ENCODE measurements around the gene ADCY1. TPM values are rescaled to one million over a fixed set of nuclear protein-coding genes. Genes with fewer than 3 reads are reported as not detected.

Gene ADCY1
- polyA plus RNA-seq, 1 donor (not counting 4 experiments of a cell fraction or from before 2014, with no cell fraction given): 0.54 TPM

DNA sequence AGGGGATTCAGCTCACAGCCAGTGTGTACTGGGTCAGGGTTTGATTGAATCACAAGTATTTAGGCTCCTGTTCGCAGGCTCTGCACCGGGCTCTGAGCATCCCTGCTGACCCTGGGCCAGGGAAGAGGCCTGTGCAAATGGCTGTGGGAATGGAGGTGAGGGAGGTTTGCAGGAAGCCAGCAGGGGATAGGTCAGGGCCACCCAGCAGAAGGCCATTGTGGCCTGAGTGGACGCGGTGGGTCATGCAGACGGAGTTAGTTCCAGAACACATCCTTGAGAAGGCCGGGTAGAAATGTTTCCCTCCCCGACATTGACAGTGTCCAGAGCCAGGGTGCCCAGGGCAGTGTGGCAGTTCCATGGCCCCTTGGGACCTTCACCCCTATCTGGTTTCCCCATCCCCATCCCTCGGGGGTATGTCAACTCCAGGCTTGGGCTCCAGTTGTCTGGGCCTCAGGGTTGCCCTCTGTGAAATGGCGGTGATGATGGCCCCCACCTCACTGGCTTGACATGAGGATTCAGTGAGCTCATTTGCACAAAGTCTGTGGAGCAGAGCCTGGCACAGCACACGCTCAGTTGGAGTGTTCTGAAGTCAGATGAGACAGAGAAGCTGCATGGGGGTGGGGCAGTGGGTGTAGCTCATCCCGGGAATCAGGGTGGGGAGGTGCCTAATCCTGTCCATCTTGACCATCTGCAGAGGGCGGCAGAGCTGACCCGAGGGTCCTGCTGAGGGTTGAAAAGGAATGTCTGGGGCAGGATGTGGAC lies 107.6 kb downstream of the ADCY1 start:
- no peak for FAIRE-seq
- no peak overlapping the region for H3K27ac ChIP-seq (ENCODE audit: control insufficient read depth, insufficient read depth, low read length)
- no peaks in the 10 kb centered on the region for H3K4me1 ChIP-seq (ENCODE audit: control insufficient read depth, extremely low read depth, insufficient read depth, low read length)
- H3K9me3 ChIP-seq (ENCODE audit: control insufficient read depth, low read depth, low read length): no peaks in the 10 kb centered on the region
- no peak overlapping the region for H2AFZ ChIP-seq (ENCODE audit: control insufficient read depth, low read length)
- no peak for TF ChIP-seq EZH2 (IDR thresholded peaks at IDR 0.05; ENCODE audit: low read length)
- TF ChIP-seq, protein P1, sequence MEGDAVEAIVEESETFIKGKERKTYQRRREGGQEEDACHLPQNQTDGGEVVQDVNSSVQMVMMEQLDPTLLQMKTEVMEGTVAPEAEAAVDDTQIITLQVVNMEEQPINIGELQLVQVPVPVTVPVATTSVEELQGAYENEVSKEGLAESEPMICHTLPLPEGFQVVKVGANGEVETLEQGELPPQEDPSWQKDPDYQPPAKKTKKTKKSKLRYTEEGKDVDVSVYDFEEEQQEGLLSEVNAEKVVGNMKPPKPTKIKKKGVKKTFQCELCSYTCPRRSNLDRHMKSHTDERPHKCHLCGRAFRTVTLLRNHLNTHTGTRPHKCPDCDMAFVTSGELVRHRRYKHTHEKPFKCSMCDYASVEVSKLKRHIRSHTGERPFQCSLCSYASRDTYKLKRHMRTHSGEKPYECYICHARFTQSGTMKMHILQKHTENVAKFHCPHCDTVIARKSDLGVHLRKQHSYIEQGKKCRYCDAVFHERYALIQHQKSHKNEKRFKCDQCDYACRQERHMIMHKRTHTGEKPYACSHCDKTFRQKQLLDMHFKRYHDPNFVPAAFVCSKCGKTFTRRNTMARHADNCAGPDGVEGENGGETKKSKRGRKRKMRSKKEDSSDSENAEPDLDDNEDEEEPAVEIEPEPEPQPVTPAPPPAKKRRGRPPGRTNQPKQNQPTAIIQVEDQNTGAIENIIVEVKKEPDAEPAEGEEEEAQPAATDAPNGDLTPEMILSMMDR (optimal IDR thresholded peaks at IDR 0.05 in 1 of 3, IDR thresholded peaks at IDR 0.05 in 1 of 3, conservative IDR thresholded peaks at IDR 0.05 in 1 of 3; ENCODE audit: extremely low read depth in 1 of 3, insufficient read depth in 2 of 3, low read length in 3 of 3): no peak
- H3K4me3 ChIP-seq (ENCODE audit: control insufficient read depth in 2 of 3, extremely low read depth in 1 of 3, insufficient read depth in 2 of 3, low read depth in 1 of 3, low read length in 3 of 3): no peak overlapping the region
- H3K9ac ChIP-seq (ENCODE audit: control insufficient read depth, extremely low read depth, insufficient read depth, low read length): no peak overlapping the region
- H3K9me1 ChIP-seq (ENCODE audit: control insufficient read depth, extremely low read depth, insufficient read depth, low read length): no peaks in the 10 kb centered on the region
- no peak overlapping the region for H3K4me2 ChIP-seq (ENCODE audit: control insufficient read depth, extremely low read depth, insufficient read depth, low read depth, low read length)
- no peaks in the 10 kb centered on the region for H3K36me3 ChIP-seq (ENCODE audit: control insufficient read depth in 2 of 2, extremely low read depth in 1 of 2, insufficient read depth in 2 of 2, low read length in 2 of 2)
- dilution Hi-C loops (cut with MboI; ENCODE audit: extremely low pct_ligation_motif_present, low sequenced_read_pairs): no loop called here
- peaks cover 7% of the 10 kb centered on the region for H3K27me3 ChIP-seq (ENCODE audit: control insufficient read depth, extremely low read depth, insufficient read depth, low read length)
- H4K20me1 ChIP-seq (ENCODE audit: control insufficient read depth, extremely low read depth, insufficient read depth, low read length): no peaks in the 10 kb centered on the region
- no peaks in the 10 kb centered on the region for H3K79me2 ChIP-seq (ENCODE audit: control insufficient read depth, insufficient read depth, low read length)
- DNase-seq (ENCODE audit: low read depth, low spot score): no peak

GRCh38 chr7:45682358-45682735 lies 108.2 kb downstream of the ADCY1 start:
- Histone ChIP-seq H3K4me3 (ENCODE audit: control insufficient read depth in 2 of 3, extremely low read depth in 1 of 3, insufficient read depth in 2 of 3, low read depth in 1 of 3, low read length in 3 of 3) (no peak overlapping the region), H3K4me2 (ENCODE audit: control insufficient read depth, extremely low read depth, insufficient read depth, low read depth, low read length) (no peak overlapping the region), H3K36me3 (ENCODE audit: control insufficient read depth in 2 of 2, extremely low read depth in 1 of 2, insufficient read depth in 2 of 2, low read length in 2 of 2) (no peaks in the 10 kb centered on the region), H3K9ac (ENCODE audit: control insufficient read depth, extremely low read depth, insufficient read depth, low read length) (no peak overlapping the region), H3K9me1 (ENCODE audit: control insufficient read depth, extremely low read depth, insufficient read depth, low read length) (no peaks in the 10 kb centered on the region), H3K4me1 (ENCODE audit: control insufficient read depth, extremely low read depth, insufficient read depth, low read length) (no peaks in the 10 kb centered on the region), H2AFZ (ENCODE audit: control insufficient read depth, low read length) (no peak overlapping the region), H4K20me1 (ENCODE audit: control insufficient read depth, extremely low read depth, insufficient read depth, low read length) (no peaks in the 10 kb centered on the region), H3K27me3 (ENCODE audit: control insufficient read depth, extremely low read depth, insufficient read depth, low read length) (peaks cover 7% of the 10 kb centered on the region), H3K9me3 (ENCODE audit: control insufficient read depth, low read depth, low read length) (no peaks in the 10 kb centered on the region), H3K27ac (ENCODE audit: control insufficient read depth, insufficient read depth, low read length) (no peak overlapping the region), H3K79me2 (ENCODE audit: control insufficient read depth, insufficient read depth, low read length) (no peaks in the 10 kb centered on the region)
- TF ChIP-seq, protein P1 (optimal IDR thresholded peaks at IDR 0.05 in 1 of 3, IDR thresholded peaks at IDR 0.05 in 1 of 3, conservative IDR thresholded peaks at IDR 0.05 in 1 of 3; ENCODE audit: extremely low read depth in 1 of 3, insufficient read depth in 2 of 3, low read length in 3 of 3): no peak
- TF ChIP-seq EZH2 (IDR thresholded peaks at IDR 0.05; ENCODE audit: low read length): no peak
- dilution Hi-C loops (cut with MboI; ENCODE audit: extremely low pct_ligation_motif_present, low sequenced_read_pairs): no loop called here
- FAIRE-seq (no peak), DNase-seq (ENCODE audit: low read depth, low spot score) (no peak)
